Measurements from ENCODE around the gene DNM3.
"Not testable (repeated sequence)": the region's sequence is repeated elsewhere in the genome, so short reads cannot be mapped to it uniquely, and the experiment has no call there.

The DNM3 gene

DNA sequence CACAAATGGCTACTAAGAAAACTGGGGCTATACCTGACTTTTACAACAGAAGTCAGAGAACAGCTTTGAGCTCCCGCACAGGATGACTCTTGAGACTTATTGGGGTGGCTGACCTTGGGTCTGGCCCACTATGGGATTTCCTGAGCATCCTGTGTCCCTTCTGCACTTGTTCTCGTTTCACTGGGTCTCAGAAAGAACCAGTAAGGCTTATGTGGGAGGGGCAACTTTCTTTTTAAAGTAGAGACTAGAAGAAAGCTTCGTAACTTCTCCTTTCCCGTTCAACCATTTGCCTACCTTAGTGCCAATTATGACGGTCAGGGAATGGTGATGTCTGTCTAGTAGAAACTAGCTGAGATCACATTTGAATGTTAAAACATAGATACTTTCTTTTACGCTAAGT is 519.7 kb downstream of the DNM3 start:
- no peak for DNase-seq (ENCODE audit: low spot score)

GRCh38 chr1:172363852-172364251 is 522.6 kb downstream of the DNM3 start:
- DNase-seq (ENCODE audit: low spot score): no peak

DNA sequence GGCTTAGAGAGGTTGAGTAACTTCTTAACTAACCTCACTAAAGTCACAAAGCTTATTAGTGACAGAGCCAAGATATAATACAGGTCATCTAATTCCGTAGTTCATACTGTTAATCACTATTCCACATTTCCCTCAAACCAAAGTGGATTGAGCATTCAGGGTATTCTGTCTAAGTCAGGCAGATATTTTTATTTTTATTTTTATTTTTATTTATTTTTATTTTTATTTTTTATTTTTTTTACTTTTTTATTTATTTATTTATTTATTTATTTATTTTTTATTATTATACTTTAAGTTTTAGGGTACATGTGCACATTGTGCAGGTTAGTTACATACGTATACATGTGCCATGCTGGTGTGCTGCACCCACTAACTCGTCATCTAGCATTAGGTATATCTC is 530.3 kb downstream of the DNM3 start:
- DNase-seq (ENCODE audit: low spot score): not testable (repeated sequence)

GRCh38 chr1:172373864-172374263 is 532.6 kb downstream of the DNM3 start:
- DNase-seq (ENCODE audit: low spot score): no peak

DNA sequence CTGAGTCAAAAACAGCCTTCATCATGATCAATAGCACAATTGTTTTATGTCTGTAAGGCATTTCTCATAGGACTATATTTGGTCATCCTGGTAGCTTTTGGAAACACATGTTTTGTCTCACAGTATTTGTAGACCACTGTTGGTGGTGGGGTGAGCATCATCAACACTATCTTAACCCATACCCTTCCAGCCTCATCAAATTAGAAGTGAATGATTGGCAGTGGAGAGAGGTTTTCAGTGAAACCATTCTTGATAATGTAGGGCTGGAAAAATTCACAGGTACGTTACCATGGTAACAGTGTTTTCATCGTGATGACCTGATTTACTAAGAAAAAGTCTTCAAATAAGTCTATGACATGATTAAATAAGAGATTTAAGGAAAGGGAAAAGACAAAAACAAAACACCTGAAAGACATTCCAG is 533.9 kb downstream of the DNM3 start:
- DNase-seq (ENCODE audit: low spot score): no peak

DNA sequence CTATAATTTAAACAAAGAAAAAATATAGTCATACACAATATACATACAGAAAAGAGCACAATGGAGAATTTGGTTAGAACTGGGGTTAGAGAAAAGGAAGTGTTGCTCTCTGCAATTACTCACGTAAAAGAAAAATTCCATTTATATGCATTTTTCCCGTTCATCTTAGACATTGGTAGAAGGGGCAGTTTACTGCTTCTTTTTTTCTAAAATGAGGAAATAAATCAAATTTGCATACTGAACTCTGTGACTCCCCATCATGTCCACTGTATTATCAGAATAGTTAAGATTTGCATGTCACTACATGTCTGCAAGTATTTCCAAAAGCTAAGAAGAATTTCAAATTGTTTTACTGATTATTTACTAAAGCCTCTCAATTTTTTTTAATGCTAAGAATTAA is 535.1 kb downstream of the DNM3 start:
- no peak for DNase-seq (ENCODE audit: low spot score)

DNA sequence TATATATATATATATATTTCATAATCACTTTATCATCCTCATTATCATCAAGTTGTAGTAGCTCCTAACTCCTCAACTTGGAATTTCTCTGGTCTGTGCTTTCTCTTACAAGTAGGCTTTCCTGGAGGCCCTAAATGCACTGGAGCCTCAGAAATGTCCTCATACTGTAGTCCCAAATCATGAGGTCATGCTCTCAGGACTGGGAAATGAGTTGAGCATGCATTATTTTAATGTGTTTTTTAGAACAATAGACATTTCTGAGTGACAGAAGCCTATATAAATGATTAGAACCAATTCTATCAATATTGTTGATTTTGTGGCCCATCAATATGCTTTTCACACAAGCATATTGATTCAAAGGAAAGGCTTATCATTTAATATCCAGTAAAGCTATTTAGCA is 536.3 kb downstream of the DNM3 start:
- no peak for DNase-seq (ENCODE audit: low spot score)

DNA sequence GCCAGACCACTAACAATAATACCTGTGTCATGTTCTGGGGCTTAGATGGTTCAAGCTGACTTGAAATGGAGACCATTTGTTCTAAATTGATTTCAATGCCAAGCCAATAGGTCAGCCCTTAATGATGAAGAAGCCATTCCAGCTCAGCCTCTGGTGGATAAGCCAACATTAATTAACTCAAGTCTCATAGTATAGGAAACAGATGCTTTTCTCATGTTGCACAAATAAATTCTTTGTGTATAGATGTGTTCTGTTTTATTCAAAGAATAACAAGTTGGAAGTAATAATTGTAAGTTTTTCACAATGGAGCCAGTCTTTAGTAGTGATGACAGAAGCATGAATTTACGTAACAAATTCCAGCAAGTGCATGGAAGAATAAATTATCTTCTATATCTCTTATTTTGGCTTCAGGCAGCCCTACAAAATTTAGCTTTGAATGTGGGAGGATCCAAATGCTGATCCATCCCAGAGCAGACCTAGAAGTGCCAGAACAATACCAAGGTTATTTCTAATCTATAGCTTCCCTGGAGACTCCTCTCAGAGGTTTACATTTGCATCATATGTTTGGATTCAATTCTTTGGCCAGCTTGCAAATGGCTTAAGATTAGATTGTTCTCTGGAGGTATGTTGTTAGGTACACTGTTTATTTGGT is 536.9 kb downstream of the DNM3 start:
- DNase-seq (ENCODE audit: low spot score): no peak

GRCh38 chr1:172380441-172381244 is 539.3 kb downstream of the DNM3 start:
- no peak for DNase-seq (ENCODE audit: low spot score)

DNA sequence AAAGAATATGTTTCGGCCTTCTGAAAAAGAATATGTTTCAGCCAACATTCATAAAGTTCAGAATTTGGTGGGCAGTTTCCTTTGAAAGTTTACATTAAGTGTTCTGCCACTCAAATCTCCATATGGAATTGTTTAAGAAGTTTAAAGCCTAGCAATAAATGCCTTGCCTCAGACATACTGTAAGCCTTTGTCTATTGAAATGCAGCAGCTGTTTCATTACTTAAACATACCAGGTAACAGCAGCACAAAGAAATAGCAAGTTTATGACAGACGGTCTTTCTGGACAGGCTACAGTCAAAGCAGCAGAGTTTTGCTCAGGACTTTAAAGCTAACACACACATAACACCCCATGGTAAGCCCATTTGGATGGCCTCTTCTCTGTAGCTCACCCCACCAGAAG is 540.6 kb downstream of the DNM3 start:
- no peak for DNase-seq (ENCODE audit: low spot score)

GRCh38 chr1:172382406-172382805 is 541.1 kb downstream of the DNM3 start:
- DNase-seq (ENCODE audit: low spot score): no peak

- no peak for DNase-seq (ENCODE audit: low spot score)
Observed at GRCh38 chr1:172382990-172383389, 541.7 kb downstream of the DNM3 start.

GRCh38 chr1:172383536-172383935 is 542.2 kb downstream of the DNM3 start:
- DNase-seq (ENCODE audit: low spot score): no peak

DNA sequence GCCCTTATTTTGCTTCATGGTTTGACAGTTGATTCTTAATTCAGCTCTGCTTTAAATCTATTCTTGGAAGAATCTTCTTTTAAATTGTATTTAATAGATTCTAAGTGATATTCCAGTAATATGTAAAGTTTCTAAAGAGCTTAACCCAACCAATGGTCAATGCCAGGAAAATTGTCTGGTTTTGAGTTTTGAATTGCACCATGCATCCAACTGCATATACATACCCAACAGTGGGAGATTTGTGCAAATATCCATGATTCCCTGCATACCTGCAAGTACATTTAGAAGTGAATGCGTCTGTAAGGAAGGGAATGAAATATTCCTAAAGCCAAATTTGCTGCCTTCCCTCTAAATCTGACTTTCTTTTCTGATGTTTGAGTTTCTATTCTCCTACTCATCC is 543.4 kb downstream of the DNM3 start:
- DNase-seq (ENCODE audit: low spot score): no peak

DNA sequence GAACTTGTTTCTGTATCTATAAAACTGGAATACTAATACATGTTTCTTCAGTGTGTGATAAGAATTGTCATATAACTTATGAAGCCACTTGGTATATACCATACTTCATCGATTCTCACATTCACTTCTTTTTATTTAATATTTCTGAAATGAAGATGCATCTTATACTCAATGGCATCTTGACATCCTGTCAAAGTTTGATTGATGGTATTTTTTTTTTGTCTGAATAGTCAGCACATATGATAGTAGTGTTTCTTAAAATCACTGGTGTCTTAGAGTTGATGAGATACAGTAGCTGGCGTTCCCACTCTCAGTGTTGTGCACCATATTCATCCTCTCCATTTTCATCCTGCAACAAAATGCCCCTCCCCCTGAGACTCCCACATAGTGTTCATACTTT is 544.7 kb downstream of the DNM3 start:
- no peak for DNase-seq (ENCODE audit: low spot score)

DNA sequence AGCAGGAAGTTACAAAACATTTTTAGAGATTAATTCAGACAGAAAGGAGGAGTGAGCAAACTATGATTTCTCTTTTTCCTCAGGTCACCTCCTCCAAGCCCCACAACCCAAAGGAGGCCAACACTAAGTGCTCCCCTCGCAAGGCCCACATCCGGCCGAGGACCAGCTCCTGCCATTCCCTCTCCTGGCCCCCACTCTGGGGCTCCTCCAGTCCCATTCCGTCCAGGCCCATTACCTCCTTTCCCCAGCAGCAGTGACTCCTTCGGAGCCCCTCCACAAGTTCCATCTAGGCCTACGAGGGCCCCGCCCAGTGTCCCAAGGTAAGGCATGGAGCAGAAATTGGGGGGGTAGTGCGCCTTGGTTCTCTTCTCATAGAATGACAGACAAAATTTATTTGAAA is 547.2 kb downstream of the DNM3 start:
- DNase-seq (ENCODE audit: low spot score): no peak

DNA sequence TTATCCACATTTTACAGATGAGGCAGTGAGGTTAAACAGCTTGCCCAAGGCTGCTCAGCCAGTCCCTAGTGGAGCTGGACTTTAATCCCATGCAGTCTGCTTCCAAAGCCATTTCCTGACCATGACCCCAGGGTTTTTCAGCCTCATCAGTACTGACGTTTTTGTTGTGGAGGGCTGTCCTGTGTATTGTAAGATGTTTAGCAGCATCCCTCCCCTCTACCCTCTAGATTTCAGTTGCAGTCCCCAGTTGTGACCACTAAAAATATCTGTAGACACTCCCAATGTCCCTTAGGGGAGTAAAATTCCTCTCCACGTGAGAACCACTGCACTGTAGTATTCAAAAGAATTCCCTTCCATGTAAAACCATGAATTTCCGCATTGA is 549.0 kb downstream of the DNM3 start:
- DNase-seq (ENCODE audit: low spot score): no peak

DNA sequence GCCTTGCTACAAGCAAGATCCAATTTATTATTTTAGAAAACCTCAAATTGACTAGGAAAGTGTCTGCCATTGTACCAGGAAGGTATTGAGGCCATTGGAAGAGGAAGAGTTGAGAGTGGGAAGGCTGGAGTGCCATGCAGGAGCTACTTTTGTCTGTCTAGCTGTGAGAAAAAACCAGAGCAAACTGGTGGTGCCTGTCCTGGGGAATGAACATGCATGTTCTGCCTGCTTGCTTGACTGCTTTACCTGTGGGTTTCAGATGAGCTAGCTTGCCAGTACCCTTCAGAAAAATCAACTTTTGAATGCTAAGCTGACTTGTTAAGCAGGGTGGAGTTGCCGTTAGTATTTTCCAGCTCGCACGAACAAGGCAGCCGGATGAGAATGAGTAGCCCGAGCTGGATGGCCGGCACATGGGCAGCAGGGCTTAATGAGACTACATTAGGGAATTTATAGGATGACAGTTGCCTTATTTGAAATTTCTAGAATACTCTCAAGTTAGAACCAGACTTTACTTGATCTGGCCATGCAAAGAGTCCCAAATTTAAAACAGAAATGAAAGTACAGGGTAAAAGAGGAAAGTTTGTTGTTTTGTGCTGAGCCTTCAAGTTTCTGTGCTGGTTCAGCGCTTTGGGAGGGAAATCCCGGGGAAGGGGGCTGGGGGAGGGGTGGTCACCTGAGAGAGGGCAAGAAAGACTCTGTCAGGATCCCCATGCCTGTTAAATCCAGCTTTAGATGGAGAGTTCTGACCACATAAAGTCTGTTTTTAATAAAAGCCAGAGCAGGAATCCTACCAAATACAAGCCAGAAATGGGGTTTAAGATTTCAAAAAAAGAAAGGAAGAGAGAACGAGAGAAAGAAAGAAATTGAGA is 549.6 kb downstream of the DNM3 start:
- no peak for DNase-seq (ENCODE audit: low spot score)

GRCh38 chr1:172391976-172392375 is 550.7 kb downstream of the DNM3 start:
- no peak for DNase-seq (ENCODE audit: low spot score)

- DNase-seq (ENCODE audit: low spot score): no peak
Observed at GRCh38 chr1:172393354-172393753, 552.1 kb downstream of the DNM3 start.

- no peak for DNase-seq (ENCODE audit: low spot score)
Observed at GRCh38 chr1:172394141-172394751, 552.9 kb downstream of the DNM3 start.

- DNase-seq (ENCODE audit: low spot score): no peak
Observed at GRCh38 chr1:172394811-172395210, 553.5 kb downstream of the DNM3 start.

Measured in COLO829 (cell line).